H9 (cell line): ENCODE results near the gene SH3BP5L. TPM values are rescaled to one million over a fixed set of nuclear protein-coding genes. Genes with fewer than 3 reads are reported as not detected.

Experiments used
- DNase-seq: peaks from one replicate; pipeline ENCODE4 v3.0.0-alpha.2; 2017
- H2AFZ ChIP-seq: one replicate; pipeline ENCODE4 v1.6.1; 2013; ENCODE audit warnings: mild to moderate bottlenecking, low read length, control low read depth, moderate library complexity
- H2AK5ac ChIP-seq: 2 replicates; pipeline ENCODE4 v1.6.1; 2013; ENCODE audit warnings: low read length, control low read depth, mixed read lengths; ENCODE audit not compliant: insufficient read length
- H2BK120ac ChIP-seq: one replicate; pipeline ENCODE4 v1.6.1; 2013; ENCODE audit warnings: low read depth, mild to moderate bottlenecking, low read length, control low read depth, inconsistent platforms; ENCODE audit not compliant: poor library complexity, severe bottlenecking
- H2BK12ac ChIP-seq: 2 replicates; pipeline ENCODE4 v1.6.1; 2013; ENCODE audit warnings: low read length, control low read depth, mixed read lengths, low read depth; ENCODE audit not compliant: insufficient read length
- H2BK15ac ChIP-seq: 2 replicates; pipeline ENCODE4 v1.6.1; 2013; ENCODE audit warnings: low read depth, low read length, control low read depth
- H2BK20ac ChIP-seq: one replicate; pipeline ENCODE4 v1.6.1; 2013; ENCODE audit warnings: low read depth, mild to moderate bottlenecking, low read length, control low read depth, inconsistent platforms; ENCODE audit not compliant: poor library complexity, severe bottlenecking
- H2BK5ac ChIP-seq: 2 replicates; pipeline ENCODE4 v1.6.1; 2013; ENCODE audit warnings: low read length, control low read depth, mixed read lengths; ENCODE audit not compliant: insufficient read length
- H3K14ac ChIP-seq: 2 replicates; pipeline ENCODE4 v1.6.1; 2013; ENCODE audit warnings: low read length, control low read depth; ENCODE audit not compliant: insufficient read depth
- H3K18ac ChIP-seq: 2 replicates; pipeline ENCODE4 v1.6.1; 2013; ENCODE audit warnings: low read depth, mild to moderate bottlenecking, mixed read lengths, low read length, control low read depth; ENCODE audit not compliant: insufficient read length
- H3K23ac ChIP-seq: 2 replicates; pipeline ENCODE4 v1.6.1; 2013; ENCODE audit warnings: low read length, control low read depth, mixed read lengths, low read depth; ENCODE audit not compliant: insufficient read length
- H3K23me2 ChIP-seq: 2 replicates; pipeline ENCODE4 v1.6.1; 2013; ENCODE audit warnings: low read depth, mild to moderate bottlenecking, mixed read lengths, low read length, control low read depth; ENCODE audit not compliant: insufficient read length, poor library complexity, severe bottlenecking
- H3K27ac ChIP-seq: 2 replicates; pipeline ENCODE4 v1.5.1; 2013; ENCODE audit warnings: low read length, control low read depth, mixed read lengths, low read depth; ENCODE audit not compliant: insufficient read length
- H3K27me3 ChIP-seq: 2 replicates; pipeline ENCODE4 v1.6.1; 2013; ENCODE audit warnings: low read length, control low read depth, inconsistent platforms; ENCODE audit not compliant: insufficient read depth
- H3K4ac ChIP-seq: 2 replicates; pipeline ENCODE4 v1.6.1; 2013; ENCODE audit warnings: low read depth, mild to moderate bottlenecking, control low read depth, inconsistent platforms, low read length, moderate library complexity
- H3K4me1 ChIP-seq: 2 replicates; pipeline ENCODE4 v1.6.1; 2013; ENCODE audit warnings: low read length, control low read depth, inconsistent platforms; ENCODE audit not compliant: insufficient read depth
- H3K4me2 ChIP-seq: 2 replicates; pipeline ENCODE4 v1.6.1; 2013; ENCODE audit warnings: low read length, control low read depth, mixed read lengths; ENCODE audit not compliant: insufficient read length, insufficient read depth
- H3K56ac ChIP-seq: 2 replicates; pipeline ENCODE4 v1.6.1; 2013; ENCODE audit warnings: low read depth, mild to moderate bottlenecking, mixed read lengths, low read length, control low read depth; ENCODE audit not compliant: insufficient read length
- H3K79me1 ChIP-seq: 2 replicates; pipeline ENCODE4 v1.6.1; 2013; ENCODE audit warnings: low read depth, mild to moderate bottlenecking, moderate library complexity, low read length, control low read depth, inconsistent platforms; ENCODE audit not compliant: insufficient read depth, poor library complexity, severe bottlenecking
- H3K79me2 ChIP-seq: 2 replicates; pipeline ENCODE4 v1.6.1; 2013; ENCODE audit warnings: low read length, control low read depth, inconsistent platforms; ENCODE audit not compliant: insufficient read depth
- H3K9ac ChIP-seq: 2 replicates; pipeline ENCODE4 v1.6.1; 2013; ENCODE audit warnings: low read length, control low read depth, mixed read lengths; ENCODE audit not compliant: insufficient read length; ENCODE audit errors: extremely low read depth
- H3K9me3 ChIP-seq: one replicate; pipeline ENCODE4 v1.6.1; 2013; ENCODE audit warnings: low read depth, low read length, inconsistent platforms; ENCODE audit not compliant: control insufficient read depth
- H3T11ph ChIP-seq: one replicate; pipeline ENCODE4 v1.6.1; 2013; ENCODE audit warnings: mild to moderate bottlenecking, low read length, control low read depth, inconsistent platforms
- H4K20me1 ChIP-seq: one replicate; pipeline ENCODE4 v1.6.1; 2013; ENCODE audit not compliant: control insufficient read depth, insufficient read length, insufficient read depth
- H4K5ac ChIP-seq: 2 replicates; pipeline ENCODE4 v1.6.1; 2013; ENCODE audit warnings: low read depth, mild to moderate bottlenecking, mixed read lengths, low read length, control low read depth; ENCODE audit not compliant: insufficient read length
- H4K8ac ChIP-seq: replicated peaks from 2 replicates; pipeline ENCODE4 v1.6.1; 2013; ENCODE audit warnings: low read length, control low read depth, mixed read lengths, low read depth; ENCODE audit not compliant: insufficient read length
- H4K91ac ChIP-seq: 2 replicates; pipeline ENCODE4 v1.6.1; 2013; ENCODE audit warnings: low read depth, mild to moderate bottlenecking, moderate library complexity, mixed read lengths, low read length, control low read depth; ENCODE audit not compliant: insufficient read length
- H3K27ac Mint-ChIP-seq, 3 experiments: 2 replicates in 2 of 3; 3 replicates in 1 of 3; pipeline ENCODE4 v1.8.0; 2020 to 2021; ENCODE audit warnings: mixed read lengths in 3 of 3, mild to moderate bottlenecking in 1 of 3, moderate library complexity in 1 of 3
- H3K27me3 Mint-ChIP-seq: 2 replicates; pipeline ENCODE4 v1.8.0; 2021; ENCODE audit warnings: low read depth, mild to moderate bottlenecking, moderate library complexity, mixed read lengths
- H3K36me3 Mint-ChIP-seq, 3 experiments: 2 replicates in 2 of 3; 3 replicates in 1 of 3; pipeline ENCODE4 v1.8.0; 2020 to 2021; ENCODE audit warnings: low read depth in 3 of 3, mixed read lengths in 3 of 3; ENCODE audit not compliant: insufficient read depth in 1 of 3
- H3K4me1 Mint-ChIP-seq, 2 experiments: 2 replicates each; pipeline ENCODE4 v1.8.0; 2020; ENCODE audit warnings: mixed read lengths in 2 of 2
- H3K4me3 Mint-ChIP-seq, 2 experiments: 2 replicates in 1 of 2; 3 replicates in 1 of 2; pipeline ENCODE4 v1.8.0; 2020 to 2021; ENCODE audit warnings: mild to moderate bottlenecking in 2 of 2, mixed read lengths in 2 of 2, moderate library complexity in 1 of 2
- H3K9me3 Mint-ChIP-seq, 2 experiments: 2 replicates in 1 of 2; 3 replicates in 1 of 2; pipeline ENCODE4 v1.8.0; 2020; ENCODE audit warnings: mild to moderate bottlenecking in 2 of 2, mixed read lengths in 2 of 2, moderate library complexity in 1 of 2
- WGBS: extraction: QIAGEN DNeasy Blood & Tissue Kit; methylation state at CpG from one replicate; pipeline ENCODE4 v1.1.7; 2013; ENCODE audit warnings: missing lambda C conversion rate, low lambda C conversion rate, mixed read lengths; ENCODE audit not compliant: insufficient read length; ENCODE audit errors: extremely low coverage; 5-methylcytosine and 5-hydroxymethylcytosine counted together
- total RNA-seq: library from RNA; stranded (reverse); gene quantifications from 2 replicates; pipeline ENCODE4 v1.2.1, GENCODE V29; 2021
- TF ChIP-seq, protein P1 (sequence below): fragments of 200-600 bp; sonication (generic); conservative IDR thresholded peaks from 3 replicates; pipeline ENCODE4 v1.8.0; 2021; ENCODE audit warnings: antibody characterized with exemption, mild to moderate bottlenecking

The SH3BP5L gene
- total RNA-seq, 1 experiment from 2014 or later: 27.6 TPM

DNA sequence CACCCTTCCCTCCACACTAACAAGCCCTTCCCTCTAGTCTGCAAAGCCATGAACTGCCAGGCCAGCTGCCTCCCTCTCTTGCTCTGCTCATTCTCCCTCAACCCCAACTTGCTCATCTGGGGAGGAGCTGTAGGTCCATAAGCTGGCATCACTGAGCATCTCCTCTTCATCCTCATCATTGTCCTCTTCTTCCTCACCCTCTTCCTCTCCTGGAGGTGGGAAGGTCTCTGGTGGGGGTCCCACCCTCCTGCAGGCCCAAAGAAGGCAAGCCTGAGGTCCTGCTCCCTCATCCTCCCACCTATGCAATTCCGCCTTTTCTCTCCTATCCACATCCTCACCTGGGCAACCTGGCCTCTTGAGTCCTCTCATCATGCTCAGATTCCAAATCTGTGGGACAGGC lies 30.5 kb upstream of the SH3BP5L start:
- Histone ChIP-seq H2AK5ac (no peak overlapping the region), H2AFZ (no peak overlapping the region), H3K27me3 (no peaks in the 10 kb centered on the region), H2BK120ac (no peak overlapping the region), H3K79me2 (no peaks in the 10 kb centered on the region), H3K9ac (no peak overlapping the region), H2BK15ac (no peak overlapping the region), H3K4me2 (no peak overlapping the region), H3T11ph (no peak overlapping the region), H2BK20ac (no peak overlapping the region), H4K91ac (no peak overlapping the region), H3K56ac (no peak overlapping the region), H4K8ac (no peak overlapping the region), H3K14ac (no peak overlapping the region), H3K27ac (no peak overlapping the region), H3K23me2 (peaks cover 15% of the 10 kb centered on the region), H4K5ac (no peak overlapping the region), H4K20me1 (no peaks in the 10 kb centered on the region), H3K18ac (no peak overlapping the region), H3K4me1 (no peaks in the 10 kb centered on the region), H3K4ac (no peak overlapping the region), H3K79me1 (no peaks in the 10 kb centered on the region), H3K9me3 (no peaks in the 10 kb centered on the region), H2BK12ac (no peak overlapping the region), H2BK5ac (no peak overlapping the region), H3K23ac (no peak overlapping the region)
- TF ChIP-seq, protein P1, sequence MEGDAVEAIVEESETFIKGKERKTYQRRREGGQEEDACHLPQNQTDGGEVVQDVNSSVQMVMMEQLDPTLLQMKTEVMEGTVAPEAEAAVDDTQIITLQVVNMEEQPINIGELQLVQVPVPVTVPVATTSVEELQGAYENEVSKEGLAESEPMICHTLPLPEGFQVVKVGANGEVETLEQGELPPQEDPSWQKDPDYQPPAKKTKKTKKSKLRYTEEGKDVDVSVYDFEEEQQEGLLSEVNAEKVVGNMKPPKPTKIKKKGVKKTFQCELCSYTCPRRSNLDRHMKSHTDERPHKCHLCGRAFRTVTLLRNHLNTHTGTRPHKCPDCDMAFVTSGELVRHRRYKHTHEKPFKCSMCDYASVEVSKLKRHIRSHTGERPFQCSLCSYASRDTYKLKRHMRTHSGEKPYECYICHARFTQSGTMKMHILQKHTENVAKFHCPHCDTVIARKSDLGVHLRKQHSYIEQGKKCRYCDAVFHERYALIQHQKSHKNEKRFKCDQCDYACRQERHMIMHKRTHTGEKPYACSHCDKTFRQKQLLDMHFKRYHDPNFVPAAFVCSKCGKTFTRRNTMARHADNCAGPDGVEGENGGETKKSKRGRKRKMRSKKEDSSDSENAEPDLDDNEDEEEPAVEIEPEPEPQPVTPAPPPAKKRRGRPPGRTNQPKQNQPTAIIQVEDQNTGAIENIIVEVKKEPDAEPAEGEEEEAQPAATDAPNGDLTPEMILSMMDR: no peak
- Mint-ChIP-seq H3K27me3 (peaks cover 13% of the 10 kb centered on the region), H3K4me3 (no peak overlapping the region), H3K36me3 (peaks cover 0 to 30% (median 26%) of the 10 kb centered on the region in 3 experiments; a peak in 5 of 7 replicates), H3K4me1 (peaks cover 10 to 14% of the 10 kb centered on the region in 2 experiments), H3K27ac (no peak overlapping the region), H3K9me3 (peaks cover 0 to 2% of the 10 kb centered on the region in 2 experiments; a peak in 2 of 5 replicates)
- no CpG with 5 or more reads among the region's 1 CpG for WGBS
- no peak for DNase-seq
